ENCODE results near the gene C12orf57. TPM values are rescaled to one million over a fixed set of nuclear protein-coding genes. Genes with fewer than 3 reads are reported as not detected.

Gene C12orf57
- polyA plus RNA-seq, 1 donor from 2014 or later: 500 TPM

- Histone ChIP-seq H3K9me3 (ENCODE audit: low read length) (no peaks in the 10 kb centered on the region), H3K4me3 (ENCODE audit: low read length) (peak overlapping the region; percentile 71), H3K9me2 (ENCODE audit: insufficient read depth, low read length) (no peaks in the 10 kb centered on the region), H2AFZ (ENCODE audit: low read depth, low read length) (no peak overlapping the region), H3F3A (ENCODE audit: insufficient read depth, low read length, poor library complexity, severe bottlenecking) (peaks cover 7% of the 10 kb centered on the region), H4K20me1 (ENCODE audit: insufficient read depth) (peaks cover 9% of the 10 kb centered on the region), H3K27ac (ENCODE audit: low read length) (peak overlapping the region; percentile 91), H3K27me3 (ENCODE audit: insufficient read depth, low read depth, low read length) (no peaks in the 10 kb centered on the region), H3K9ac (ENCODE audit: low read length) (peak overlapping the region; percentile 86), H3K4me2 (ENCODE audit: low read length) (peak overlapping the region; percentile 51), H3K79me2 (replicated peaks; ENCODE audit: insufficient read depth, low read length) (peaks cover 15% of the 10 kb centered on the region), H3K36me3 (ENCODE audit: insufficient read depth, low read length) (peaks cover 8% of the 10 kb centered on the region)
- TF ChIP-seq SMC3 (conservative IDR thresholded peaks at IDR 0.05; ENCODE audit: poor library complexity) (peak; percentile 84), CTCF (IDR thresholded peaks at IDR 0.05; ENCODE audit: poor library complexity, severe bottlenecking) (peak; percentile 99), POLR2AphosphoS5 (IDR thresholded peaks at IDR 0.05) (peak; percentile 93), REST (IDR thresholded peaks at IDR 0.05; ENCODE audit: borderline replicate concordance) (peak; percentile 70), MXI1 (conservative IDR thresholded peaks at IDR 0.05; ENCODE audit: poor library complexity, severe bottlenecking) (peak; percentile 91), EP300 (conservative IDR thresholded peaks at IDR 0.05; ENCODE audit: poor library complexity, severe bottlenecking) (peak; percentile 78), TAF1 (IDR thresholded peaks at IDR 0.05; ENCODE audit: low read depth) (no peak), EZH2 (IDR thresholded peaks at IDR 0.05; ENCODE audit: borderline replicate concordance, insufficient read depth, low read length, poor library complexity, severe bottlenecking) (no peak), RAD21 (conservative IDR thresholded peaks at IDR 0.05) (peak; percentile 74)
Observed at GRCh38 chr12:6937481-6938352, 6.1 kb upstream of the C12orf57 start.

- H3K9me2 ChIP-seq (ENCODE audit: insufficient read depth, low read length): no peaks in the 10 kb centered on the region
- H3K9ac ChIP-seq (ENCODE audit: low read length): peak overlapping the region; percentile 42
- H3K27ac ChIP-seq (ENCODE audit: low read length): peak overlapping the region; percentile 91
- H3K79me2 ChIP-seq (replicated peaks; ENCODE audit: insufficient read depth, low read length): peaks cover 10% of the 10 kb centered on the region
- TF ChIP-seq REST (IDR thresholded peaks at IDR 0.05; ENCODE audit: borderline replicate concordance) (no peak), RAD21 (conservative IDR thresholded peaks at IDR 0.05) (no peak), CTCF (IDR thresholded peaks at IDR 0.05; ENCODE audit: poor library complexity, severe bottlenecking) (no peak), POLR2AphosphoS5 (IDR thresholded peaks at IDR 0.05) (no peak), EZH2 (IDR thresholded peaks at IDR 0.05; ENCODE audit: borderline replicate concordance, insufficient read depth, low read length, poor library complexity, severe bottlenecking) (no peak), SMC3 (conservative IDR thresholded peaks at IDR 0.05; ENCODE audit: poor library complexity) (no peak), TAF1 (IDR thresholded peaks at IDR 0.05; ENCODE audit: low read depth) (no peak), MXI1 (conservative IDR thresholded peaks at IDR 0.05; ENCODE audit: poor library complexity, severe bottlenecking) (no peak), EP300 (conservative IDR thresholded peaks at IDR 0.05; ENCODE audit: poor library complexity, severe bottlenecking) (no peak)
- H3K27me3 ChIP-seq (ENCODE audit: insufficient read depth, low read depth, low read length): no peaks in the 10 kb centered on the region
- peak overlapping the region; percentile 71 for H3K4me3 ChIP-seq (ENCODE audit: low read length)
- H3K9me3 ChIP-seq (ENCODE audit: low read length): no peaks in the 10 kb centered on the region
- peaks cover 7% of the 10 kb centered on the region for H3F3A ChIP-seq (ENCODE audit: insufficient read depth, low read length, poor library complexity, severe bottlenecking)
- H3K4me2 ChIP-seq (ENCODE audit: low read length): no peak overlapping the region
- H2AFZ ChIP-seq (ENCODE audit: low read depth, low read length): no peak overlapping the region
- H4K20me1 ChIP-seq (ENCODE audit: insufficient read depth): peaks cover 3% of the 10 kb centered on the region
- H3K36me3 ChIP-seq (ENCODE audit: insufficient read depth, low read length): peaks cover 8% of the 10 kb centered on the region
Observed at GRCh38 chr12:6938353-6939190, 5.2 kb upstream of the C12orf57 start.
